Loucy (cell line): ENCODE measurements around the gene MTMR12.

Experiments
- CTCF ChIP-seq: fragments of 200-600 bp; sonication (generic); conservative IDR thresholded peaks from 2 replicates; pipeline ENCODE4 v1.5.1; 2014; ENCODE audit warnings: mild to moderate bottlenecking, antibody characterized with exemption, low read length
- EZH2phosphoT487 ChIP-seq: fragments of 200-600 bp; IDR thresholded peaks from 2 replicates; pipeline ENCODE4 v1.6.1; 2018; ENCODE audit warnings: antibody characterized with exemption, mild to moderate bottlenecking, moderate library complexity, borderline replicate concordance

GRCh38 chr5:32312595-32313332 lies at the start of gene MTMR12:
- TF ChIP-seq CTCF (no peak), EZH2phosphoT487 (no peak)
